ENCODE measurements around the gene CCNL1.

GRCh38 chr3:157107644-157108133 lies 52.3 kb downstream of the CCNL1 start:
- TF ChIP-seq ZNF274 (IDR thresholded peaks at IDR 0.05; ENCODE audit: low read depth, low read length) (no peak), SUZ12 (IDR thresholded peaks at IDR 0.05; ENCODE audit: extremely low read depth, insufficient read depth, insufficient read length) (no peak)

Measured in NT2/D1 (cell line).